Effector memory CD8-positive, alpha-beta T cell (primary cell): ENCODE results near the gene MX1.

Experiments used
- ATAC-seq: fragments of 150-1000 bp; cut with Tn5 transposase; replicated peaks from 2 replicates; pipeline ENCODE4 v1.10.0; 2021; ENCODE audit warnings: mild to moderate bottlenecking, moderate library complexity
- DNase-seq, 3 experiments: peaks; one replicate each; pipeline ENCODE4 v3.0.0; 2021
- H3K27ac Mint-ChIP-seq, 2 donors: one replicate each; pipeline ENCODE4 v1.8.0; 2022; ENCODE audit warnings: mild to moderate bottlenecking in 2 of 2, mixed read lengths in 2 of 2, moderate library complexity in 2 of 2
- H3K27me3 Mint-ChIP-seq, 2 donors: one replicate each; pipeline ENCODE4 v1.8.0; 2022; ENCODE audit warnings: mixed read lengths in 2 of 2
- H3K36me3 Mint-ChIP-seq: one replicate; pipeline ENCODE4 v1.8.0; 2022; ENCODE audit warnings: mild to moderate bottlenecking, moderate library complexity, mixed read lengths; ENCODE audit not compliant: insufficient read depth
- H3K4me1 Mint-ChIP-seq, 2 donors: one replicate each; pipeline ENCODE4 v1.8.0; 2022; ENCODE audit warnings: low read depth in 2 of 2, mixed read lengths in 2 of 2
- H3K4me3 Mint-ChIP-seq, 2 donors: one replicate each; pipeline ENCODE4 v1.8.0; 2022; ENCODE audit warnings: mild to moderate bottlenecking in 2 of 2, mixed read lengths in 2 of 2, moderate library complexity in 2 of 2
- H3K9me3 Mint-ChIP-seq, 2 donors: one replicate each; pipeline ENCODE4 v1.8.0; 2022; ENCODE audit warnings: mixed read lengths in 2 of 2

Gene MX1

GRCh38 chr21:41466024-41466820 is 40.2 kb downstream of the MX1 start:
- peaks cover 0 to 6% of the 10 kb centered on the region in 2 donors for H3K4me1 Mint-ChIP-seq
- no peaks in the 10 kb centered on the region for H3K36me3 Mint-ChIP-seq
- DNase-seq (no peak), ATAC-seq (no peak)
- no peak overlapping the region for H3K4me3 Mint-ChIP-seq
- H3K27ac Mint-ChIP-seq: no peak overlapping the region
- H3K27me3 Mint-ChIP-seq: peaks cover 28 to 58% of the 10 kb centered on the region in 2 donors
- no peaks in the 10 kb centered on the region for H3K9me3 Mint-ChIP-seq

DNA sequence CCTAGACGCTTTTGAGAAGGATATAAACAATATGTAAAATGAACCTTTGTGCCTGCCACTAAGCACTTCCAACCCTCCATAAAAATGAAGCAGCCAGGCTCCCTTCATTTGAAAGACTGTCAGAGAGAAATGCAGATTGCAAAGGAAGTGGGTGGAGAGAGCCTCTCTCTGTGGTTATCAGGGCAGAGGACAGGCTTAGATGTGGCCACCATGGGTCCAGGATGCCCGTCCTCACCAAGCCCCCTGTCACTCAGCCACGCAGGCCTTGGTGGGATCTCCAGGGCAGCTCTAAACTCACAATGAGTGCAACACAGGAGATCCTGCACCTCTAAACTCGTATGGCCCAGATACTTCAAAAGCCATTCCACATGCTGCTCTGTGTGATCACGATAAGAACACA is 44.0 kb downstream of the MX1 start:
- Mint-ChIP-seq H3K4me3 (no peak overlapping the region), H3K36me3 (no peaks in the 10 kb centered on the region), H3K4me1 (peaks cover 0 to 5% of the 10 kb centered on the region in 2 donors), H3K9me3 (no peaks in the 10 kb centered on the region), H3K27me3 (peaks cover 29 to 69% of the 10 kb centered on the region in 2 donors), H3K27ac (no peak overlapping the region)
- no peak for ATAC-seq
- DNase-seq: no peak

DNA sequence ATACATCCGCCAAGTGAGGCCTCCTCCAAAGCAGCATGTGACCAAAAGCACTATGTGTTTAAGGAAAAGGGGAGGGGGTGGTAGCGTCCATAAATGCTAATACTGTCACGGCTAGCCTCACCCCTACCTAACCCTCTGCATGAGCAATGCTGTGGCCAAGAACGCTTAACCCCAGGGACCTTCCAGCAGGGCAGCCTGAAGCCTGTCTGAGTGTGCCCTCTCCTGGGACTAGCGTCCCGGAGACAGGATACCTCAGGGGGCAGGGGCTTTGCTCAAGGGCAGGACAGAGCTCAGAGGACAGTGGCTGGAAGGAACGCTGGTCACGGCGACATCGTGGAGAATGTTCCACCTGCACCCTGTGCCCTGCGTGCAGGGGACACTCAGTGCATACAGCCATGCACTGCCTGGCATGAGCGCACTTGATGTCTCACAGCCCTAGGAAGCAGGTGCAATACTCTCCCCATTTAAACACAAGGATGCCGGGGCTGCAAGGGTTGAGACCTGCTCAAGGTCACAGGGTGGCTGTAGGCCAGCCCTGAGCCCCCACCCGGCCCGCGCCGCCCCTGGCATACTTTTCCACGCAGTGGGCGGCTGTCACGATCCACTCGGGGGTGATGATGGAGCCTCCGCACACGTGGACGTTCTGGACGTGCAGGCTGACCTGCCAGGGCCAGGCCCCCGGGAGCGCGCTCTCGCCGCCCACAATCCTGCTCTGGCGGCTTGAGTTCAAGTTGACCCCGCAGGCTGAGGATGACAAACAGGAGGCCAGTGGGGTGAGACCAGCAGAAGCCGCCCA is 46.9 kb downstream of the MX1 start:
- no peak for DNase-seq
- Mint-ChIP-seq H3K36me3 (no peaks in the 10 kb centered on the region), H3K27ac (no peak overlapping the region), H3K4me3 (no peak overlapping the region), H3K4me1 (peaks cover 0 to 8% of the 10 kb centered on the region in 2 donors), H3K9me3 (no peaks in the 10 kb centered on the region), H3K27me3 (peaks cover 29 to 50% of the 10 kb centered on the region in 2 donors)
- ATAC-seq: no peak

GRCh38 chr21:41475714-41476420 is 49.8 kb downstream of the MX1 start:
- H3K9me3 Mint-ChIP-seq: no peaks in the 10 kb centered on the region
- no peaks in the 10 kb centered on the region for H3K36me3 Mint-ChIP-seq
- ATAC-seq (no peak), DNase-seq (no peak)
- no peak overlapping the region for H3K4me3 Mint-ChIP-seq
- no peak overlapping the region for H3K27ac Mint-ChIP-seq
- peaks cover 0 to 6% of the 10 kb centered on the region in 2 donors for H3K4me1 Mint-ChIP-seq
- H3K27me3 Mint-ChIP-seq: peaks cover 8 to 45% of the 10 kb centered on the region in 2 donors

GRCh38 chr21:41477641-41478318 is 51.7 kb downstream of the MX1 start:
- DNase-seq: no peak
- Mint-ChIP-seq H3K36me3 (no peaks in the 10 kb centered on the region), H3K4me3 (no peak overlapping the region), H3K4me1 (peaks cover 0 to 9% of the 10 kb centered on the region in 2 donors), H3K9me3 (no peaks in the 10 kb centered on the region), H3K27ac (no peak overlapping the region), H3K27me3 (peaks cover 7 to 42% of the 10 kb centered on the region in 2 donors)
- no peak for ATAC-seq

DNA sequence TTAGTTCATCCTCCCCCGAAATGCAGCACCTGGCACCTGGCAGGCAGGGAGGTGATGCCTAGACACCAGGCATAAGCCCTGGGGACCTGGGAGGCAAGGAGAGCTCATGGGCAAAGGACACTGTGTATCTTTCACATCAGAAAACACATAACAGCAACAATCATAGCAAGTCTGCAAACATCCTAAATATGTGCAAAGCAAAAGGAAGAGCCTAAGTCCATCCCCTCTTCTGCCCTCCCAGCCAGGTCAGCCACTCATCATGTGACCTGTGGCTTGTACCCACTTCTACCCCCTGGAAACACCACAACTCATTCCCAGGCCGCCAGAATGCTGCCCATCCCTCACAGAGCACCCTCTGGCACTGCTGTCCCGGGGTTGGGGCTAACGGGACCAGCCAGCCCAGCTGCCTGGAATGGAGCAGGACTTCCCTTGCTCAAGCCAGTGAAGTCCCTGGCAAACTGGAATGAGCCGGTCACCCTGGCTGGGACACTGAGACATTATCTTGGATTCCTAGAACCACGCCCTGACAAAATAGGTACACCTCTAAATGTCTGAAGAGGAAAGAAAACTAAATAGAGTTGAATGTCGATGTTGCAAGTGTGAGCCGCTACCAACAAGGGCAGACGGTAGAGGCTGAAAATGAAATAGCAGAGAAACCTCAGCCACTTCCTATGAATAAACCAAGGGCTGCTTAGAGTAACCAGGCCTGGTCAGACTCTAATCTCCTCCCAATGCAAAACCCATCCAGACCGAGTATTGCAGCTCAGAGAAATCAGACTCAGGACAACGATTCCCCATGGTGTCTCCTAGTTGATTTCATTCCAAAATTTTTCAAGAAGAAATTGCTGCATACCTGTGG is 52.5 kb downstream of the MX1 start:
- Mint-ChIP-seq H3K4me3 (no peak overlapping the region), H3K27me3 (peaks cover 7 to 45% of the 10 kb centered on the region in 2 donors), H3K36me3 (no peaks in the 10 kb centered on the region), H3K27ac (no peak overlapping the region), H3K4me1 (peaks cover 0 to 9% of the 10 kb centered on the region in 2 donors), H3K9me3 (no peaks in the 10 kb centered on the region)
- ATAC-seq (no peak), DNase-seq (no peak)

DNA sequence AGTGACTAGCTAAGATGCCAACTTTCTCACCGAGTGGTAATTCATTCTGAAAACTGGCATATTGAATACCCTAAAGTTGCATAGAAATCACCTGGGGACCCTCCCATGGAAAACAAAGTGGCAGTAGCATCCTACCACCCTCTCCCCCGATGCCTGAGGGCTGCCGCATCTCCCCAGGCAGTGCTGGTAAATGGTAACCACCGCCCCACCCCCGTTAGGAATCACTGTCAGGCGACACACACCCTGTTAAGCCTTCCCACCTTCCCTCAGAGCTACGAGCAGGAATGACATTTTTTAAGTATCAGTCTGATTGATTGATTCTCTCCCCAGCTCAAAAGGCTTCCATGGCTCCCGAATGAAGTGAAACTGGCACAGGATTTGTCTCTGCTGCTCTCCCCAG is 53.6 kb downstream of the MX1 start:
- Mint-ChIP-seq H3K4me3 (no peak overlapping the region), H3K4me1 (peaks cover 0 to 9% of the 10 kb centered on the region in 2 donors), H3K27me3 (peaks cover 8 to 52% of the 10 kb centered on the region in 2 donors), H3K27ac (peak overlapping the region in 1 of 2 donors; percentile 41), H3K36me3 (no peaks in the 10 kb centered on the region), H3K9me3 (no peaks in the 10 kb centered on the region)
- ATAC-seq: no peak
- no peak for DNase-seq

GRCh38 chr21:41480086-41480690 is 54.1 kb downstream of the MX1 start:
- DNase-seq: no peak
- H3K4me3 Mint-ChIP-seq: no peak overlapping the region
- no peaks in the 10 kb centered on the region for H3K36me3 Mint-ChIP-seq
- peaks cover 0 to 9% of the 10 kb centered on the region in 2 donors for H3K4me1 Mint-ChIP-seq
- ATAC-seq: no peak
- H3K27me3 Mint-ChIP-seq: peaks cover 13 to 55% of the 10 kb centered on the region in 2 donors
- H3K9me3 Mint-ChIP-seq: no peaks in the 10 kb centered on the region
- H3K27ac Mint-ChIP-seq: peak overlapping the region in 1 of 2 donors; percentile 41

- Mint-ChIP-seq H3K36me3 (no peaks in the 10 kb centered on the region), H3K9me3 (no peaks in the 10 kb centered on the region), H3K27me3 (peaks cover 14 to 58% of the 10 kb centered on the region in 2 donors), H3K27ac (no peak overlapping the region), H3K4me1 (peaks cover 0 to 9% of the 10 kb centered on the region in 2 donors), H3K4me3 (no peak overlapping the region)
- DNase-seq (no peak), ATAC-seq (no peak)
Measured at GRCh38 chr21:41481191-41481590, 55.2 kb downstream of the MX1 start.

- Mint-ChIP-seq H3K4me1 (peaks cover 0 to 9% of the 10 kb centered on the region in 2 donors), H3K27me3 (peaks cover 24 to 68% of the 10 kb centered on the region in 2 donors), H3K27ac (no peak overlapping the region), H3K9me3 (no peaks in the 10 kb centered on the region), H3K36me3 (no peaks in the 10 kb centered on the region), H3K4me3 (no peak overlapping the region)
- DNase-seq (no peak), ATAC-seq (no peak)
Measured at GRCh38 chr21:41482301-41482700, 56.3 kb downstream of the MX1 start.

GRCh38 chr21:41482980-41483379 is 56.9 kb downstream of the MX1 start:
- peaks cover 25 to 66% of the 10 kb centered on the region in 2 donors for H3K27me3 Mint-ChIP-seq
- H3K4me3 Mint-ChIP-seq: no peak overlapping the region
- DNase-seq (no peak), ATAC-seq (no peak)
- no peaks in the 10 kb centered on the region for H3K9me3 Mint-ChIP-seq
- no peaks in the 10 kb centered on the region for H3K36me3 Mint-ChIP-seq
- no peak overlapping the region for H3K27ac Mint-ChIP-seq
- H3K4me1 Mint-ChIP-seq: peaks cover 0 to 5% of the 10 kb centered on the region in 2 donors

DNA sequence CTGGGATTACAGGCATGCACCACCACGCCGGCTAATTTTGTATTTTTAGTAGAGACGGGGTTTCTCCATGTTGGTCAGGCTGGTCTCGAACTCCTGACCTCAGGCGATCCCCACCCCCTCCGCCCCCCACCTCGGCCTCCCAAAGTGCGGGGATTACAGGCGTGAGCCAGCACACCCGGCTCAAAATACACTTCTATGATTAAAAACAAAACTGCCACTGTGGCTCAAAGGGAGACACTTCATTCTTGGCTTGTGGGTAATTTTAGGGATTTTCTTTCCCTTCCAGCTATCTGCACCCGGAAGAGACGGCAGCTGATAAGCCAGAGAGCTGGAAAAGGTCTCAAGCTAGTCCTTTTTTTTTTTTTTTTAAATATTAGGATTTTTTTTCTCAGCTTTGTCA is 57.4 kb downstream of the MX1 start:
- Mint-ChIP-seq H3K36me3 (no peaks in the 10 kb centered on the region), H3K4me3 (no peak overlapping the region), H3K27ac (no peak overlapping the region), H3K9me3 (no peaks in the 10 kb centered on the region), H3K27me3 (peaks cover 25 to 66% of the 10 kb centered on the region in 2 donors), H3K4me1 (peaks cover 0 to 5% of the 10 kb centered on the region in 2 donors)
- DNase-seq (no peak), ATAC-seq (no peak)
